Ovary (tissue), 3 donors: Measurements from ENCODE around the gene SOCS2.

Source experiments
- EP300 ChIP-seq: sonication (generic); formaldehyde crosslinking; IDR thresholded peaks from one replicate; pipeline ENCODE4 v1.6.1; 2017; ENCODE audit warnings: antibody characterized with exemption
- POLR2A ChIP-seq: fragments of 450-650 bp; IDR thresholded peaks from one replicate; pipeline ENCODE4 v1.6.1; 2017; ENCODE audit warnings: antibody characterized with exemption, mild to moderate bottlenecking, moderate library complexity
- TF ChIP-seq, protein P1 (sequence below), 3 donors: fragments of 450-650 bp in 2 of 3; fragments of 200-600 bp in 1 of 3; IDR thresholded peaks; one replicate each; pipeline versions ENCODE4 v1.5.1 to v1.8.0; 2016 to 2022; ENCODE audit warnings: antibody characterized with exemption in 3 of 3, mild to moderate bottlenecking in 1 of 3
- donor health status: DM: no; HTN: no; CAD: no.

GRCh38 chr12:93583627-93584392, 11.3 kb downstream of the SOCS2 start:
- TF ChIP-seq, protein P1, sequence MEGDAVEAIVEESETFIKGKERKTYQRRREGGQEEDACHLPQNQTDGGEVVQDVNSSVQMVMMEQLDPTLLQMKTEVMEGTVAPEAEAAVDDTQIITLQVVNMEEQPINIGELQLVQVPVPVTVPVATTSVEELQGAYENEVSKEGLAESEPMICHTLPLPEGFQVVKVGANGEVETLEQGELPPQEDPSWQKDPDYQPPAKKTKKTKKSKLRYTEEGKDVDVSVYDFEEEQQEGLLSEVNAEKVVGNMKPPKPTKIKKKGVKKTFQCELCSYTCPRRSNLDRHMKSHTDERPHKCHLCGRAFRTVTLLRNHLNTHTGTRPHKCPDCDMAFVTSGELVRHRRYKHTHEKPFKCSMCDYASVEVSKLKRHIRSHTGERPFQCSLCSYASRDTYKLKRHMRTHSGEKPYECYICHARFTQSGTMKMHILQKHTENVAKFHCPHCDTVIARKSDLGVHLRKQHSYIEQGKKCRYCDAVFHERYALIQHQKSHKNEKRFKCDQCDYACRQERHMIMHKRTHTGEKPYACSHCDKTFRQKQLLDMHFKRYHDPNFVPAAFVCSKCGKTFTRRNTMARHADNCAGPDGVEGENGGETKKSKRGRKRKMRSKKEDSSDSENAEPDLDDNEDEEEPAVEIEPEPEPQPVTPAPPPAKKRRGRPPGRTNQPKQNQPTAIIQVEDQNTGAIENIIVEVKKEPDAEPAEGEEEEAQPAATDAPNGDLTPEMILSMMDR (IDR thresholded peaks at IDR 0.05) = no peak
- TF ChIP-seq POLR2A = no peak
- TF ChIP-seq EP300 = no peak
